ENCODE measurements around the gene GALNT12. TPM values are rescaled to one million over a fixed set of nuclear protein-coding genes. Genes with fewer than 3 reads are reported as not detected.

GALNT12 gene
- total and polyA plus RNA-seq, 8 donors = 9.0 to 212 (median 41.8) TPM

DNA sequence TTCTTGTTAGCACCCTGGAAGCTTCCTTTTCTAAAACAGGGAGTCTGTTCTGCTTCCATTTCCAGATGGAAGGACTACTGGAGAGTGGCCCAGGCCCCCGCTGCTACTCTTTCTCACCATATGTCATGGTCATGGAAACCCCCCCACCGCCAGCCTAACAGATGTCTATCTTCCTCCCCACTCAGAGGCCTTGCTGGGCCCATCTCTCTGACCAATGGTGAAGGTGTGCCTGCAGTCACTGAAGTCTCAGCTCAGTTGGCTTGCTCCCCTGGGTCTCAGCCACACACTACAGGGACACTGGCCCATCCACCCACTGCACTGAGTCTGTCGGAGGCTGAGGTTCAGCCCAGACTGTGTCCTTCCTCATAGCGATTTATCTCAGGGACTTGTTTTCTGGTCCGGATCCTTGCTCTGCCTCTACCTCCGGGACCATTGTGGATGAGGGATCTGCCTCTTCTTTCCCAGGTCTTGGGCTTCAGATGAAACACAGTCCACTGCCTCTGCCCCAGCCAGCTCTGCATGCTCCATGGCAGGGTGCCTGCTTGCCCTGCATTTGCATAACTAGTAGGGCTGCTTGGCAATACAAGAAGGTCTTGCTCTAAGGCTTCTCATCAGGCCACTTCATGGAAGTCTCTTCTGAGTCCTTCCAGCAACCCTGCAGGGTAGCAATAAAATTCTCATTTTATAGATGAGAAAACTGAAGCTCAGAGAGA, 30.8 kb downstream of the GALNT12 start:
- intact Hi-C loops (cut with DNase I; ENCODE audit: low total_unique reads) = no loop called here
- Histone ChIP-seq H3K27me3 (no peaks in the 10 kb centered on the region), H3K9me3 (no peaks in the 10 kb centered on the region), H3K4me3 (no peak overlapping the region), H3K36me3 (peaks cover 8 to 83% (median 64%) of the 10 kb centered on the region in 4 donors), H3K4me1 (peaks cover 0 to 5% (median 1%) of the 10 kb centered on the region in 4 donors), H3K27ac (no peak overlapping the region)
- no peak for DNase-seq
- 91 to 98% (median 94%) methylated on average over 5 to 6 of the region's 6 CpGs for WGBS, 5 donors
- TF ChIP-seq EP300 (IDR thresholded peaks at IDR 0.05) (no peak), POLR2AphosphoS5 (IDR thresholded peaks at IDR 0.05) (no peak), POLR2A (IDR thresholded peaks at IDR 0.05) (no peak), CTCF (IDR thresholded peaks at IDR 0.05) (no peak)

- DNase-seq = no peak
- TF ChIP-seq POLR2AphosphoS5 (IDR thresholded peaks at IDR 0.05) (no peak), EP300 (IDR thresholded peaks at IDR 0.05) (no peak), POLR2A (IDR thresholded peaks at IDR 0.05) (no peak), CTCF (IDR thresholded peaks at IDR 0.05) (no peak)
- H3K4me3 ChIP-seq = no peak overlapping the region
- H3K36me3 ChIP-seq = peaks cover 8 to 86% (median 64%) of the 10 kb centered on the region in 4 donors
- intact Hi-C loops (cut with DNase I; ENCODE audit: low total_unique reads) = no loop called here
- H3K27me3 ChIP-seq = no peaks in the 10 kb centered on the region
- 81 to 91% (median 90%) methylated on average over 6 of the region's 6 CpGs for WGBS, 5 donors
- no peak overlapping the region for H3K27ac ChIP-seq
- no peaks in the 10 kb centered on the region for H3K9me3 ChIP-seq
- H3K4me1 ChIP-seq = no peaks in the 10 kb centered on the region
These were observed 31.5 kb downstream of the GALNT12 start for GRCh38 chr9:98838868-98839565.

- DNase-seq = no peak
- Histone ChIP-seq H3K9me3 (no peaks in the 10 kb centered on the region), H3K4me3 (no peak overlapping the region), H3K4me1 (no peaks in the 10 kb centered on the region), H3K27ac (no peak overlapping the region), H3K27me3 (no peaks in the 10 kb centered on the region), H3K36me3 (peaks cover 11 to 83% (median 65%) of the 10 kb centered on the region in 4 donors)
- TF ChIP-seq POLR2AphosphoS5 (IDR thresholded peaks at IDR 0.05) = no peak
- no peak for TF ChIP-seq EP300 (IDR thresholded peaks at IDR 0.05)
- no peak for TF ChIP-seq POLR2A (IDR thresholded peaks at IDR 0.05)
- no peak for TF ChIP-seq CTCF (IDR thresholded peaks at IDR 0.05)
- WGBS, 5 donors = 61 to 96% (median 77%) methylated on average over 4 of the region's 4 CpGs
- intact Hi-C loops (cut with DNase I; ENCODE audit: low total_unique reads) = no loop called here
These were observed 32.3 kb downstream of the GALNT12 start for GRCh38 chr9:98839724-98840123.

DNA sequence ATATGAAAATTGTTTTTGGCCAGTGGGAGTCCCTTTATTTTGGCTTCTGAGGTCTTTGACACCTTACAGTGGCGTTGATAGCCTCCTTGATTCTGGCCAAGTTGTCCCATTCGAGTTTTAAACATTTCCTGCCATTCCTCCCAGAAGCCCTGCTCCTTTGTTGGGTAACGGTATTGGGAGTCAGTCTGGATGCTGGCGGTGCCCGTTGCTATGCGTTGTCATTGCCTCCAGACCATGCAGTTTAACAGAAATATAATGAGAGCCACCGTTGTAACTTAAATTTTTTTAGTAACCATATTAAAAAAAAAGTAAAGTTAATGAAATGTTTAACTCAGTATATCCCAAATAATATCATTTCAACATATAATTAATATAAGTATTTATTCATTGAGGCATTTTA, 35.0 kb downstream of the GALNT12 start:
- H3K36me3 ChIP-seq = peaks cover 17 to 73% (median 63%) of the 10 kb centered on the region in 4 donors
- no peak overlapping the region for H3K4me3 ChIP-seq
- H3K9me3 ChIP-seq = no peaks in the 10 kb centered on the region
- intact Hi-C loops (cut with DNase I; ENCODE audit: low total_unique reads) = no loop called here
- TF ChIP-seq EP300 (IDR thresholded peaks at IDR 0.05) = no peak
- TF ChIP-seq CTCF (IDR thresholded peaks at IDR 0.05) = no peak
- TF ChIP-seq POLR2AphosphoS5 (IDR thresholded peaks at IDR 0.05) = no peak
- TF ChIP-seq POLR2A (IDR thresholded peaks at IDR 0.05) = no peak
- no peak overlapping the region for H3K27ac ChIP-seq
- WGBS, 5 donors = 86 to 89% (median 87%) methylated on average over 7 of the region's 7 CpGs
- DNase-seq = no peak
- H3K27me3 ChIP-seq = no peaks in the 10 kb centered on the region
- no peaks in the 10 kb centered on the region for H3K4me1 ChIP-seq
